ENCODE data around the gene CLCN6. TPM values are rescaled to one million over a fixed set of nuclear protein-coding genes. Genes with fewer than 3 reads are reported as not detected.

CLCN6 gene
- total and polyA plus RNA-seq, 10 of the 15 experiments (the other 5 are each of a cell fraction or from before 2014, with no cell fraction given), result 2.2 to 20.9 (median 10.2) TPM

- no peak for ATAC-seq
Observed at GRCh38 chr1:11761285-11761684, 44.7 kb upstream of the CLCN6 start.

More at GRCh38 chr1:11761285-11761684, 44.7 kb upstream of the CLCN6 start:
- Histone ChIP-seq H3K36me3 (ENCODE audit: control insufficient read depth in 2 of 2, insufficient read depth in 2 of 2, low read length in 1 of 2) (no peaks in the 10 kb centered on the region), H3K27ac (ENCODE audit: control insufficient read depth, insufficient read depth) (no peak overlapping the region), H3K9me3 (replicated peaks; ENCODE audit: control insufficient read depth, insufficient read depth, low read length) (no peaks in the 10 kb centered on the region; the same call in 2 of the 3 replicates), H3K79me2 (ENCODE audit: control insufficient read depth, insufficient read depth, low read length) (no peaks in the 10 kb centered on the region), H3K4me2 (ENCODE audit: control insufficient read depth, insufficient read depth) (no peak overlapping the region), H3K4me1 (ENCODE audit: control insufficient read depth, insufficient read depth, low read length) (no peaks in the 10 kb centered on the region), H3K27me3 (replicated peaks in 1 of 2; ENCODE audit: control insufficient read depth in 2 of 2, insufficient read depth in 2 of 2, low read length in 1 of 2) (no peaks in the 10 kb centered on the region; a peak in 1 of 4 replicates), H3K9ac (ENCODE audit: control insufficient read depth, insufficient read depth, low read length) (no peak overlapping the region), H4K20me1 (ENCODE audit: control insufficient read depth, insufficient read depth) (no peaks in the 10 kb centered on the region), H2AFZ (ENCODE audit: control insufficient read depth, low read depth, low read length) (no peak overlapping the region), H3K4me3 (no peak overlapping the region)
- intact Hi-C loops (cut with micrococcal nuclease; ENCODE audit: unreplicated experiment), result no loop called here
- ChIA-PET POLR2A (no interaction called here), SMC1A (ENCODE audit: uncharacterized antibody, unreplicated experiment) (no interaction called here), RAD21 (ENCODE audit: unreplicated experiment) (no interaction called here), CTCF (no interaction called here)
- DNase-seq (ENCODE audit: low read depth, low spot score) (no peak), FAIRE-seq (no peak)
- whole genome bisulfite sequencing (ENCODE audit: insufficient coverage, insufficient replicate concordance, low lambda C conversion rate, missing lambda C conversion rate), result 28% methylated on average over 6 of the region's 6 CpGs
- no TSS peak for BruUV-seq (replicated peaks)
- in situ Hi-C loops (cut with MboI), result no loop called here
- TF ChIP-seq CREB1 (IDR thresholded peaks at IDR 0.05; ENCODE audit: low read depth) (no peak), BACH1 (IDR thresholded peaks at IDR 0.05; ENCODE audit: borderline replicate concordance) (no peak), E4F1 (IDR thresholded peaks at IDR 0.05; ENCODE audit: borderline replicate concordance, partially characterized antibody) (no peak), PRDM15 (CRISPR knock-in tag; IDR thresholded peaks at IDR 0.05) (no peak), NFYA (IDR thresholded peaks at IDR 0.05; ENCODE audit: borderline replicate concordance, low read depth, low read length) (no peak), NFIC (IDR thresholded peaks at IDR 0.05; ENCODE audit: low read depth, low read length) (no peak), EED (IDR thresholded peaks at IDR 0.05; ENCODE audit: low read depth) (no peak), MYC (IDR thresholded peaks at IDR 0.05; ENCODE audit: insufficient read depth, insufficient read length, insufficient replicate concordance, low read length, severe bottlenecking) (no peak), ASH2L (IDR thresholded peaks at IDR 0.05; ENCODE audit: borderline replicate concordance, low read depth) (no peak), HDAC6 (IDR thresholded peaks at IDR 0.05; ENCODE audit: unreplicated experiment) (no peak), IRF4 (IDR thresholded peaks at IDR 0.05; ENCODE audit: low read depth, low read length) (no peak), ZBTB4 (CRISPR knock-in tag; IDR thresholded peaks at IDR 0.05) (no peak), TBL1XR1 (IDR thresholded peaks at IDR 0.05; ENCODE audit: low read depth, low read length) (no peak), MYB (IDR thresholded peaks at IDR 0.05; ENCODE audit: borderline replicate concordance, low read depth, low read length) (no peak), CREM (IDR thresholded peaks at IDR 0.05; ENCODE audit: low read depth) (no peak), RELA (IDR thresholded peaks at IDR 0.05; ENCODE audit: borderline replicate concordance, partially characterized antibody) (no peak)
